Suppressor macrophage treated with lipopolysaccharide for 4 hours (primary cell): ENCODE measurements around the gene TBC1D19.

Experiments
- DNase-seq: peaks from one replicate; pipeline ENCODE4 v3.0.0-alpha.2; 2020

The TBC1D19 gene

GRCh38 chr4:26785312-26785711 is 201.4 kb downstream of the TBC1D19 start:
- no peak for DNase-seq

- no peak for DNase-seq
These were observed 201.9 kb downstream of the TBC1D19 start for GRCh38 chr4:26785810-26786209.

GRCh38 chr4:26786916-26787315 is 203.0 kb downstream of the TBC1D19 start:
- DNase-seq: no peak

- DNase-seq: no peak
These were observed 203.8 kb downstream of the TBC1D19 start for GRCh38 chr4:26787461-26788340.

GRCh38 chr4:26788341-26788733 is 204.5 kb downstream of the TBC1D19 start:
- DNase-seq: no peak

GRCh38 chr4:26789208-26789607 is 205.3 kb downstream of the TBC1D19 start:
- no peak for DNase-seq

- DNase-seq: no peak
These were observed 207.5 kb downstream of the TBC1D19 start for GRCh38 chr4:26791346-26791745.

- no peak for DNase-seq
These were observed 208.8 kb downstream of the TBC1D19 start for GRCh38 chr4:26792639-26793038.

- no peak for DNase-seq
These were observed 209.9 kb downstream of the TBC1D19 start for GRCh38 chr4:26793735-26794134.

- no peak for DNase-seq
These were observed 212.2 kb downstream of the TBC1D19 start for GRCh38 chr4:26796081-26796480.

- no peak for DNase-seq
These were observed 218.9 kb downstream of the TBC1D19 start for GRCh38 chr4:26802790-26803189.

- DNase-seq: no peak
These were observed 219.5 kb downstream of the TBC1D19 start for GRCh38 chr4:26803211-26803861.

GRCh38 chr4:26804451-26804850 is 220.6 kb downstream of the TBC1D19 start:
- DNase-seq: no peak

- DNase-seq: no peak
These were observed 221.0 kb downstream of the TBC1D19 start for GRCh38 chr4:26804925-26805324.
